Measurements from ENCODE around the gene HIVEP3. TPM values are rescaled to one million over a fixed set of nuclear protein-coding genes. Genes with fewer than 3 reads are reported as not detected.

Gene HIVEP3
- total RNA-seq, 2 donors from 2014 or later: 17.9 to 32.0 TPM

DNA sequence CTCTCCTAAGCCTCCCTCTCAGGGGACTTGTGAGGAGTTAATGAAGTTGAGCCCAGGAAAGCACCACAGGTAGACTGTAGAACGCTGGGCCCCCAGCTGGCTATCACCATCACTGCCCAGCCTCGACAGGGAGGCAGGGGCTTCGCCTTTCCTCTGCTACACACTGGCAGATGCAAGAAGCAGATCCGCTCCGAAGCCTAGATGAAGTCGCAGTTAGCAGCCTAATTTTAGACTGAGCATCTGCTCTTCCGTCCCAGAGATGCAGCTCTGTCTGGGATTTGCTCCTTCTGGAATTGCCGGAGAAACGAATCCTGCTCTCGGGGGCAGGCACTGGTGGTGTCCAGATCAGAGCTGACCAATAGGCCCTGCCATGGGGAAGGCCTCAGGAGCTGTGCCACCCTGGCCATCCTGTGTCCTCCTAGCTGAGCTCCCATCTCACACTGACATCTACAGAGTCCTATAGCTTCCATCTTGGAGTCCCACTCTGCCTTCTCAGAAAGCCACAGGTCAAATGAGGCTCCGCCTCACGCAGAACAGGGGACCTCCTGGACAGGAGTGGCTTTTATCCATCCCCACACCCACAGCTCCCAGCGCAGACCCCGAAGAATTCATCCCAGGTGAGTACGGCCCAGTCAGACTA lies 247.5 kb downstream of the HIVEP3 start:
- H3K27ac Mint-ChIP-seq: peak overlapping the region in 1 of 2 donors; percentile 86
- H3K27me3 Mint-ChIP-seq: no peaks in the 10 kb centered on the region

DNA sequence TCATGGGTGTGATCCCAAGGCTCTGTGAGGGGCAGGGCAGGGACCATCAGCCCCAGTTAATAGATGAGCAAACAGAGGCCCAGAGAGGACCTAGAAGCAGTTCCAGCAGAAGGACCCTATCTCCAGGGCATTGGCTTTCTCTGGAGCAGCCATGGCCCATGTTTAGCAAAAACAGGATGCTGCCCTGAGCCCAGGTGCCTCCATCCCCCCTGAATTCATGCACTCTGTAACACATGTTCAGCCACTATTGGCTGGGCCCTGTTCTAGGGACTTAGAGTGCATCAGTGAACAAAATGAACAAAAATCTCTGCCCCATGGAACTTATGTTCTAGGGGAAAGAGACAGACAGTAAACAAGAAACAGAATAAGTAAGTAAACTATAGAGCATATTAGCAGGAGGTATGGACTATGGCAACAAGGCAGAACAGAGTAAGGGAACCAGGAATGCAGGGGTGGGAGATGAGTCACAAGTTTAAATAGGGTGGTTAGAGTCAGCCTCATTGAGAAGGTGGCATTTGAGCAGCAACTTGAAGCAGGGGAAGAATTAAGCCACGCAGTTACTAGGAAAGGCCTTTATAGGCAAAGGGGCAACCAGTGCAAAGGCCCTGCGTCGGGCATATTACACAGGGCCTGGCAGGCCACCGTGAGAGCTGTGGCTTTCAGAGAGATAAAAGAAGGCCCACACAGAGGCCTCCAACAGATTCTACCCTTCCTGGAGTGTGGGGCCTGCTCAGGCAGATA lies 248.3 kb downstream of the HIVEP3 start:
- no peaks in the 10 kb centered on the region for H3K27me3 Mint-ChIP-seq
- H3K36me3 Mint-ChIP-seq: no peaks in the 10 kb centered on the region
- ATAC-seq (no peak), DNase-seq (ENCODE audit: low spot score) (no peak)
- H3K27ac Mint-ChIP-seq: peak overlapping the region in 1 of 2 donors; percentile 3
- H3K4me3 Mint-ChIP-seq: no peak overlapping the region
- H3K4me1 Mint-ChIP-seq (ENCODE audit: low read depth in 2 of 2): peaks cover 55 to 61% of the 10 kb centered on the region in 2 donors
- H3K9me3 Mint-ChIP-seq: no peaks in the 10 kb centered on the region

More for the DNA sequence above, 247.5 kb downstream of the HIVEP3 start:
- Mint-ChIP-seq H3K4me1 (ENCODE audit: low read depth in 2 of 2) (peaks cover 56 to 60% of the 10 kb centered on the region in 2 donors), H3K36me3 (no peaks in the 10 kb centered on the region), H3K9me3 (no peaks in the 10 kb centered on the region), H3K4me3 (peak overlapping the region; percentile 13)
- DNase-seq (ENCODE audit: low spot score) (no peak), ATAC-seq (no peak)

DNA sequence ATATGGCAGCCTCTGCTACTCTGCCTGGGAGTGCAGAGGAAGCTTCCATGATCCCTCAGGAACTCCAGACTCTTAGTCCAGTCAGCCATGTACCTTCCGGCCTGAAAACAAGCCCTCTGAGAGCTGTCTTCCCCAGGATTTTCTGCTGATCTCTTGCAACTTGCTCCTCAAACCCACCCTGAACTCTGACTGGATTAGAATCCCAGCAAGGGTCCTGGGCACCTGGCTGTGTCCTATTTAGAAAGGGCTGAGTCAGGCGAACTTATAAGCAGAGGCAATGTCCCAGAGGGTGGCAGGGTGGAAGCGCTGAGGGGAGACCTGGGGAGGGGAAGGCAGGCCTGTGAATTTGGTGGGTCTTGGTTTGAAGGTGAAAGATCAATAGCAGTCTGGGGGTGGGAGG lies 249.8 kb downstream of the HIVEP3 start:
- Mint-ChIP-seq H3K36me3 (no peaks in the 10 kb centered on the region), H3K27me3 (no peaks in the 10 kb centered on the region), H3K4me1 (ENCODE audit: low read depth in 2 of 2) (peaks cover 46 to 52% of the 10 kb centered on the region in 2 donors), H3K27ac (no peak overlapping the region), H3K9me3 (no peaks in the 10 kb centered on the region), H3K4me3 (no peak overlapping the region)
- ATAC-seq (no peak), DNase-seq (ENCODE audit: low spot score) (no peak)

DNA sequence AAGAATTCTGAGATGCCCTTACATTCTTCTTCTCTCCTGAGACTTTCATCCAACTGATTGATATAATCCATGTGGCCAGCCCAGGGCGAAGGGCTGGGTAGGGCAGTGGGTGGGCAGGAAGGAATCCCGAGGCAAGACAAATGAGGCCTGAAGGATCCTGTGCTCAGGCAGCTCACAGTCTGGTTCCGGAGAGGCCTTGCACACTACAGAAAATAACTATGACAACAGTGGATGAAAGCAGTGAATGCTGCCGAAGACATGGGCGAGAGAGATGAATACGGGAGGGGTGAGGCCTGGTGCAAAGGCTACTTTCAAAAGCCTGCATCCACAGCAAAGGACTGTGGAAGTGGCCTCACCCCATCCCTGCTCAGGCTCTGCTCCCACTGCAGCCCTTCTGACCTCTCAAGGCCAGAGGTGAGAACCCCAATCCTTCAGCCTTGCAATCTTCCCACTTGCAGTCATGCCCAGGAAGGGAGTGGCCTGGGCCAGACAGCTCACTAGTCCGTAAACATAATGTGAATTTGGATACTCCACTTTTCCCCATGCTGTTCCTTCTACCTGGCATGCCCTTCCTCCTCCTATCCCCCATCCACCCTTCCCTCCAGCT lies 250.6 kb downstream of the HIVEP3 start:
- Mint-ChIP-seq H3K36me3 (no peaks in the 10 kb centered on the region), H3K9me3 (no peaks in the 10 kb centered on the region), H3K4me3 (no peak overlapping the region), H3K27me3 (no peaks in the 10 kb centered on the region), H3K27ac (peak overlapping the region in 1 of 2 donors; percentile 61), H3K4me1 (ENCODE audit: low read depth in 2 of 2) (peaks cover 41 to 47% of the 10 kb centered on the region in 2 donors)
- DNase-seq (ENCODE audit: low spot score) (no peak), ATAC-seq (no peak)

DNA sequence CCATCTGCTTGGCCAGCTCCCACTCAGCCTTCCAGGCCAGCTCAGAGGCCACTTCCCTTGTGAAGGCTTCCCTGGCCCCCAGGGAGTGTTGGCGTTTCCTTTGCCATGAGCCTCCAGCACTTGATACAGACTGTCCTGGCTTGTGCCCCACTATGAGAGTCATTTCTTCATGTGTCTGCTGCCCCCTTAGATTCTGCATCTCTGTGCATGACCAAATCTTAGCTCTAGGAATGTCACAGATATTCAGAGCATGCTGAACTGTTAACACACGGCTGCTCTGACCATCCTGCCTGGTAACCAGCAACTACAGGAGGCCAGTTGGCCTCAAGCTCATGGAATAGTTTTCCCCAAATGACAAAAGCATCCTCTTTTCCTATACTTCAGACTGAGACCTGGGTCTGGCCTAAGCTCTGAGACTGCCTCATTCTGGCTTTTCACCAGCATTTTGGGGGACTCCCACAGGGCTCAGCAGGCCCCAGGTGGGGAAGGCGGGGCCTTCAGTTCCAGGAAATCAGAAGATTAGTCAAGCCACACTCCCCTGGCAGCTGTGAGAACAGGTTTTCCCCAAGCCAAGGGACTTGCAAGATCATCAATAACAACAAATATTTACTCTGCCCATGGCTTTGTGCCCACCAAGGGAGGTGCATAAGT lies 251.6 kb downstream of the HIVEP3 start:
- ATAC-seq (peak in 1 of 2 donors; percentile 34), DNase-seq (ENCODE audit: low spot score) (no peak)
- Mint-ChIP-seq H3K4me1 (ENCODE audit: low read depth in 2 of 2) (peaks cover 31 to 38% of the 10 kb centered on the region in 2 donors), H3K9me3 (no peaks in the 10 kb centered on the region), H3K4me3 (no peak overlapping the region), H3K27ac (peak overlapping the region; percentile 20 to 61), H3K27me3 (no peaks in the 10 kb centered on the region), H3K36me3 (no peaks in the 10 kb centered on the region)

DNA sequence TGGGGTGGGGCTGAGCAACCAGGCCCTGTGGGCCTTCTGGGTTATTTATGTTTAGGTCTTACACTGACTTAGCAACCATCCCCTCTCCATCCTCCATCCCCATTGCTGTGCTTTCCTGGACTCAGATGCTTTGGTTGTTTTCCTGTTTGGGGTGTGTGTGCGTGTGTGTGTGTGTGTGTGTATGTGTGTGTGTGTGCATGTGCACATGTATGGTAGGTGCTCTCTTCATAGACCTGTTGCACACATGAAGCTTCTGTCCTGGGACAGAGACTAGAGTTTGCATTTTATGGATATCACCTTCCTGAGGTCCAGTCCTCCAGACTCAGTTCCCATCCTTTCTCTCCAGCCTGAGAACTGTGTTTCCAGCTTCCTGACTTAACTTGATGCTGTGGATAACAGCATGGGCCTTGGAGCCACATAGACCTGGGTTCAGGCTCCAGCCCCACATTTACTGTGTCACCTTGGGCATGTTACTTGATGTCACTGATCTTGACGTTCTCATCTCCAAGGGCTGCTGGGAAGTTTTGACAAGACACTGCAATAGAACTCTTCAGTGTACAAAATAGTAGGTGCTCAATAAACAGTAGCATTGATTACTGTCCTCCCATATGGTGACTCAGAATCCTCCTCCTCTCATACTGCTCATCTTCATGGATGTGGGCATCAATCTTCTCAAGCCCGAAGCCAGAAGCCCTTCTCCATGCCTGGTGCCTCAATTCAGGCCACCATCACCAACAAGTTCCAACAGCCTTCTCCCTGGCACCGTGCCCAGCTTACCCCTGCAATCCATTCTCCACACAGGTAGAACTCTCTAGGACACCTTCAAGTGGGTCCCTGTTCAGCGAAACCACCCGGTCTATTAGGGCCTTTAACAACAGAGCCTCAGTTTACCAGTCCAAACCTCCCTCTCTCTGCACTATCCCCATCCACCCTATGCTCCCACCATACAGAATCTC lies 252.5 kb downstream of the HIVEP3 start:
- H3K27me3 Mint-ChIP-seq: no peaks in the 10 kb centered on the region
- peaks cover 34 to 35% of the 10 kb centered on the region in 2 donors for H3K4me1 Mint-ChIP-seq (ENCODE audit: low read depth in 2 of 2)
- DNase-seq (ENCODE audit: low spot score): no peak
- no peak overlapping the region for H3K4me3 Mint-ChIP-seq
- no peak for ATAC-seq
- H3K36me3 Mint-ChIP-seq: no peaks in the 10 kb centered on the region
- H3K27ac Mint-ChIP-seq: peak overlapping the region; percentile 20 to 61
- no peaks in the 10 kb centered on the region for H3K9me3 Mint-ChIP-seq

DNA sequence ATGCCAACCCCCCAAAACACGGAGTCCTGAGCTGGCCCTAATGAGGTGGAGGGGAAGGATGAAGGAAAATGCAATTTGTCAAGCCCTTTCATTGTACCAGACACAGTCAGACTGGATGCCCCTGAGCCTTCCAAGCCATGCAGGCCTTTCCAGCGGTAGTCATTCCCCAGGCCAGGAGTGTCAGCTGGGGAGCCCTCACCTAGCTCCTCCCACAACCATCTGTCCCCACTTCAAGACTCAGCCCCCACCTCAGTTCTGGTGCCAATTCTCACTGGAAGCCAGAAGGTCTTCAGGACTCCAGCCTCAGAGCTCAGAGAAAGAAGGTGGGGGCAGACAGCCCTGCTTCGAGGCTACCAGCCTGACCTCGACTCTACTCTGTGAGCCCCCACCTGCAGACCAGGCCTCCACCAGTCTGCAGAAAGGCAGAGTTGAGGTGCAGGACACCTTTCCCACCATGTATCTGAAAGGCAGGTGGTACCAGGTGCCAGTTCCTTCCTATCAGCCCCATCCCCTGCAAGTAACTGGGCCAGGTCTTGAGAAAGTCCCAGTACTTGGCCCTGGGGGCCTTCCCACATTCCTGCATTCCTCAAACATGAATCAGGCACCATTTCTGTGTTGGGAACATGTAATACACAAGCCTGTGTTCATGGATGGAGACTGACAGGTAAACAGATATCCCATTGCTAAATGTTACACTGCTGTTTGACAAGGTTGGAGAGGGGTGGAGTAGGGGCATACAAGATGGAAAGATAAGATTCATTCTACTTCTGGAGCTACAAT lies 253.7 kb downstream of the HIVEP3 start:
- no peak for DNase-seq (ENCODE audit: low spot score)
- ATAC-seq: no peak
- peaks cover 0 to under 1% of the 10 kb centered on the region in 2 donors for H3K27me3 Mint-ChIP-seq
- no peaks in the 10 kb centered on the region for H3K9me3 Mint-ChIP-seq
- H3K4me1 Mint-ChIP-seq (ENCODE audit: low read depth in 2 of 2): peaks cover 34 to 36% of the 10 kb centered on the region in 2 donors
- no peaks in the 10 kb centered on the region for H3K36me3 Mint-ChIP-seq
- peak overlapping the region; percentile 43 to 47 for H3K27ac Mint-ChIP-seq
- no peak overlapping the region for H3K4me3 Mint-ChIP-seq

DNA sequence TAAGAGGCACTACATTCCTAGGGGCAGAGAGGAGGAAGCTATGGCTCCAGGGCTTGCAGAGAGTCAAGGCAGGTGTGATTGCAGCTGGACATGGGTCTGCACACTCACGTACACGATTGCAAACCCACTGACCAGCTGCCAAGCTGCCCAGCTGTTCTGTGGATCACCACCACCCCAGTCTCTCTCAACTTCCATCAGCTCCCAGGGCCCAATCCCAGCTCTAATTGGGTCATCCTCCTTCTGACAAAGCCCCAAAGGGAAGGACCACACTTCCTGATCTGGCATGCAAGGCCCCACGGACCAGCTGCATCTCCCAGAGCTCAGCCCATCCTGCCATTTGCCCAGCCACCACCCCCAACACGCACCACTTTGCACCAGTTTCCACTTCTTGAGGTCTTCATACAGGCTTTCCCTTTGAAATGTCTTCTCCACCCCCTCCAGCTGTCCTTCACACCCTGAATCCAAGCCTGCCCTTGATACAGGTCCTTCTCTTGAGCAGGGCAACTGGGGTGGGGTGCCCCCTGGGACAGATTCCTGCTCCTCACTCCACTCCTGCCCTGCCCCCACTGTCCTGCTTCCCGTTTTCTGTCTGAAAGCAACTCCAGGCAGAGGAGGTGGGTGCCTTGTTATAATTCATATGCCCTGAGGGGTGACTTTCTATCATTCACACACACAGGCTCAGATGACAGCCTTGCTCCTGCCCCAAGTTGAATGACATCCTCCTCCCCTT lies 254.9 kb downstream of the HIVEP3 start:
- ATAC-seq: no peak
- Mint-ChIP-seq H3K4me1 (ENCODE audit: low read depth in 2 of 2) (peaks cover 47% of the 10 kb centered on the region in 2 donors), H3K9me3 (no peaks in the 10 kb centered on the region), H3K27ac (peak overlapping the region; percentile 43 to 47), H3K4me3 (peak overlapping the region; percentile 52), H3K27me3 (peaks cover 0 to 4% of the 10 kb centered on the region in 2 donors), H3K36me3 (no peaks in the 10 kb centered on the region)
- DNase-seq (ENCODE audit: low spot score): no peak

DNA sequence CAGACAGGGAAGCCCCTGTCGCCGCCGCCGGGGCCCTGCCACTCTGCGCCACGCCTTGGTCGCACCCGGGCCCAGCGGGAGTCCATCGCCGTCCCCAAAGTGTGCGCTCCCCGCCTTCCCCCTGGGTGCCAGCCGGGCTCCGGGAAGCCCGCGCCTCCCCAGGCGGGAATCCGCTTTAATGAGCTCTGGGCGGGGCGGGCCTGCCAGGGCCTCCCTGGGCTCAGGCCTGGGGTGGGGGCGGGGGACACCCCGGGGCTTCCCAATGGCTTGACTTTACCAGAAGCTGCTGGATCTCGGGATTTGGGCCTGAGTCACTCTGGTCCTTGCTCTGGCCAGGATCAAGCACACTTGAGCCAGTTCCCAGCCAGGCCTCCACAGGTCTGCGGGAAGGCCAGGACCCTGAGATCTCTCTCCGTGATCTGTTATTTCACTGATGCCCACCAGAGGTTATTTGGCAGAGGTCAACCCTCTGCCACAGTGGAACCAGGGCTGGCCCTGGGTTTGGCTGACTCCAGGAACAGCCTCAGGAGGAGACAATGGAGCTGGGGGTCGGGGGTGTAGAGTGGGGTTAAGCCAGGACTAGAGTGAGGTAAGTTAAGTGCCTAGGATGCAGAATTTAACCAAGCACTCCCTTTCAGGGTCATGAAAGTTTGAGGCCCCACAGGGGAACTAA lies 255.8 kb downstream of the HIVEP3 start:
- Mint-ChIP-seq H3K4me1 (ENCODE audit: low read depth in 2 of 2) (peaks cover 43 to 50% of the 10 kb centered on the region in 2 donors), H3K27ac (peak overlapping the region in 1 of 2 donors; percentile 63), H3K4me3 (peak overlapping the region; percentile 25), H3K27me3 (peaks cover 0 to 4% of the 10 kb centered on the region in 2 donors), H3K9me3 (no peaks in the 10 kb centered on the region), H3K36me3 (no peaks in the 10 kb centered on the region)
- DNase-seq (ENCODE audit: low spot score) (peak; percentile 58), ATAC-seq (no peak)

DNA sequence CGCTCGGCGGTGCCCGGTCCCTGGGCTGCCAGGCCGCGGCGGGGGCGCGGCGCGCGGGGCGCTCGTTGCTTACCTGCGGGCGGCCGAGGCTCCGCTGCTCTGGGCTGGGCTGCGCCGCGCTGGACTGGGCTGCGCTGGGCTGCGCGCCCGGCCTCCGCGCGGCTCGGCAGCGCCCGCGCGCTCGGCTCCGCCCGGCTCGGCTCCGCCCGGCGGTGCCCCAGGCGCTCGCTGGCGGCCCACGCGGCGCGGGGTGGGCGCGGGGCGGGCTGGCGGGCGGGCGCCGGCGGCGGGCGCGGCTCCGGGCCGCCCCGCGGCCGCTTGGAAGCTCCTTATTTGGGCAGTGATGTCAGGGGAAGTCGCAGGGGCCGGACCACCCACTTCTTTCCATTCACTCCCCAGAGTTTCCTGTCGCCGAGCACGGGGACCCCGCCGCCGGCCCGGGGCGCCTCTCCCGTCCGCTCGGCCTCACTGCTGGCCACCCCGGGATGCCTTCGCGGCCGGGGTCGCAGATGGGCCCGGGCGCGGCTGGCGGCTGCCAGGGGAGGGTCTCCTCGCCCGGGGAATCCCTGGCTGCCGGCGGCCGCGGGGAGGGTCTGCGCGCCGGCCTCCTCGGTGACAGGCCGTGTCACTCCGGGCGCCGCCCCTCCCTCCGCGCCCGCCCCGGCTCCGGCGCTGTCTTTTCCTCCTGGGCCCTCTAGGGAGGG lies 256.5 kb downstream of the HIVEP3 start:
- Mint-ChIP-seq H3K9me3 (no peaks in the 10 kb centered on the region), H3K4me1 (ENCODE audit: low read depth in 2 of 2) (peaks cover 44 to 48% of the 10 kb centered on the region in 2 donors), H3K4me3 (no peak overlapping the region), H3K27me3 (peaks cover 0 to 4% of the 10 kb centered on the region in 2 donors), H3K27ac (no peak overlapping the region), H3K36me3 (no peaks in the 10 kb centered on the region)
- ATAC-seq (peak; percentile 91 to 93), DNase-seq (ENCODE audit: low spot score) (peak; percentile 82)
